ENCODE results near the gene CACNA1I. TPM values are rescaled to one million over a fixed set of nuclear protein-coding genes. Genes with fewer than 3 reads are reported as not detected.

Gene CACNA1I
- total RNA-seq, 1 donor from 2014 or later, result 0.11 TPM

GRCh38 chr22:39655831-39656230 is 85.3 kb downstream of the CACNA1I start:
- peaks cover 5% of the 10 kb centered on the region for H3K9me3 Mint-ChIP-seq (ENCODE audit: unreplicated experiment)
- no peak overlapping the region for H3K4me3 ChIP-seq (ENCODE audit: insufficient read depth, low read depth, low read length)
- FAIRE-seq (no peak), DNase-seq (ENCODE audit: low read depth) (no peak)
- H3K4me3 Mint-ChIP-seq (ENCODE audit: unreplicated experiment), result no peak overlapping the region
- peaks cover 16% of the 10 kb centered on the region for H3K27me3 ChIP-seq (ENCODE audit: insufficient read depth, low read length)
- H2AFZ ChIP-seq (ENCODE audit: low read depth, low read length), result no peak overlapping the region
- H3K9ac ChIP-seq (ENCODE audit: low read length), result no peak overlapping the region
- peaks cover 4% of the 10 kb centered on the region for H3K36me3 Mint-ChIP-seq (ENCODE audit: low read depth, unreplicated experiment)
- TF ChIP-seq CTCF (IDR thresholded peaks at IDR 0.05; ENCODE audit: insufficient read depth, low read depth, low read length), result no peak
- TF ChIP-seq EZH2 (IDR thresholded peaks at IDR 0.05; ENCODE audit: insufficient read depth, low read length), result no peak
- H3K9me3 ChIP-seq (ENCODE audit: insufficient read depth, low read depth, low read length), result no peaks in the 10 kb centered on the region
- H3K4me1 ChIP-seq (ENCODE audit: insufficient read depth, low read length), result no peaks in the 10 kb centered on the region
- peaks cover 2% of the 10 kb centered on the region for H3K4me1 Mint-ChIP-seq (ENCODE audit: low read depth, unreplicated experiment)
- no peaks in the 10 kb centered on the region for H3K79me2 ChIP-seq (ENCODE audit: insufficient read depth, low read length)
- peaks cover 66% of the 10 kb centered on the region for H3K27me3 Mint-ChIP-seq (ENCODE audit: low read depth, unreplicated experiment)
- no peak overlapping the region for H3K27ac ChIP-seq (ENCODE audit: low read depth, low read length)
- H3K36me3 ChIP-seq (ENCODE audit: insufficient read depth, low read length), result no peaks in the 10 kb centered on the region
- no peak overlapping the region for H3K4me2 ChIP-seq (ENCODE audit: low read length)
- H3K27ac Mint-ChIP-seq (ENCODE audit: unreplicated experiment), result no peak overlapping the region
- no peaks in the 10 kb centered on the region for H4K20me1 ChIP-seq (ENCODE audit: insufficient read depth, low read length)

- peaks cover 2% of the 10 kb centered on the region for H3K4me1 Mint-ChIP-seq (ENCODE audit: low read depth, unreplicated experiment)
- peaks cover 74% of the 10 kb centered on the region for H3K27me3 Mint-ChIP-seq (ENCODE audit: low read depth, unreplicated experiment)
- peaks cover 4% of the 10 kb centered on the region for H3K36me3 Mint-ChIP-seq (ENCODE audit: low read depth, unreplicated experiment)
- Histone ChIP-seq H3K79me2 (ENCODE audit: insufficient read depth, low read length) (no peaks in the 10 kb centered on the region), H3K4me3 (ENCODE audit: insufficient read depth, low read depth, low read length) (no peak overlapping the region), H2AFZ (ENCODE audit: low read depth, low read length) (no peak overlapping the region), H3K27me3 (ENCODE audit: insufficient read depth, low read length) (peaks cover 26% of the 10 kb centered on the region), H3K4me2 (ENCODE audit: low read length) (no peak overlapping the region), H3K9ac (ENCODE audit: low read length) (no peak overlapping the region), H4K20me1 (ENCODE audit: insufficient read depth, low read length) (no peaks in the 10 kb centered on the region), H3K27ac (ENCODE audit: low read depth, low read length) (no peak overlapping the region), H3K4me1 (ENCODE audit: insufficient read depth, low read length) (no peaks in the 10 kb centered on the region), H3K9me3 (ENCODE audit: insufficient read depth, low read depth, low read length) (no peaks in the 10 kb centered on the region), H3K36me3 (ENCODE audit: insufficient read depth, low read length) (no peaks in the 10 kb centered on the region)
- no peak for FAIRE-seq
- no peak for DNase-seq (ENCODE audit: low read depth)
- H3K9me3 Mint-ChIP-seq (ENCODE audit: unreplicated experiment), result peaks cover 6% of the 10 kb centered on the region
- no peak overlapping the region for H3K27ac Mint-ChIP-seq (ENCODE audit: unreplicated experiment)
- no peak overlapping the region for H3K4me3 Mint-ChIP-seq (ENCODE audit: unreplicated experiment)
- TF ChIP-seq CTCF (IDR thresholded peaks at IDR 0.05; ENCODE audit: insufficient read depth, low read depth, low read length), result no peak
- no peak for TF ChIP-seq EZH2 (IDR thresholded peaks at IDR 0.05; ENCODE audit: insufficient read depth, low read length)
These were observed 86.2 kb downstream of the CACNA1I start for GRCh38 chr22:39656495-39657490.

- no peak overlapping the region for H3K9ac ChIP-seq (ENCODE audit: low read length)
- H3K79me2 ChIP-seq (ENCODE audit: insufficient read depth, low read length), result no peaks in the 10 kb centered on the region
- peaks cover 80% of the 10 kb centered on the region for H3K27me3 Mint-ChIP-seq (ENCODE audit: low read depth, unreplicated experiment)
- H3K4me3 Mint-ChIP-seq (ENCODE audit: unreplicated experiment), result no peak overlapping the region
- TF ChIP-seq CTCF (IDR thresholded peaks at IDR 0.05; ENCODE audit: insufficient read depth, low read depth, low read length), result no peak
- no peak for TF ChIP-seq EZH2 (IDR thresholded peaks at IDR 0.05; ENCODE audit: insufficient read depth, low read length)
- no peaks in the 10 kb centered on the region for H3K9me3 ChIP-seq (ENCODE audit: insufficient read depth, low read depth, low read length)
- FAIRE-seq, result no peak
- no peaks in the 10 kb centered on the region for H3K36me3 ChIP-seq (ENCODE audit: insufficient read depth, low read length)
- H3K9me3 Mint-ChIP-seq (ENCODE audit: unreplicated experiment), result peaks cover 9% of the 10 kb centered on the region
- H4K20me1 ChIP-seq (ENCODE audit: insufficient read depth, low read length), result no peaks in the 10 kb centered on the region
- H3K27ac ChIP-seq (ENCODE audit: low read depth, low read length), result no peak overlapping the region
- no peak overlapping the region for H3K4me3 ChIP-seq (ENCODE audit: insufficient read depth, low read depth, low read length)
- H3K36me3 Mint-ChIP-seq (ENCODE audit: low read depth, unreplicated experiment), result peaks cover 4% of the 10 kb centered on the region
- no peak overlapping the region for H3K4me2 ChIP-seq (ENCODE audit: low read length)
- no peak overlapping the region for H3K27ac Mint-ChIP-seq (ENCODE audit: unreplicated experiment)
- H3K27me3 ChIP-seq (ENCODE audit: insufficient read depth, low read length), result peaks cover 30% of the 10 kb centered on the region
- H3K4me1 ChIP-seq (ENCODE audit: insufficient read depth, low read length), result no peaks in the 10 kb centered on the region
- no peak for DNase-seq (ENCODE audit: low read depth)
- H2AFZ ChIP-seq (ENCODE audit: low read depth, low read length), result no peak overlapping the region
- peaks cover 1% of the 10 kb centered on the region for H3K4me1 Mint-ChIP-seq (ENCODE audit: low read depth, unreplicated experiment)
These were observed 87.8 kb downstream of the CACNA1I start for GRCh38 chr22:39658367-39658766.

All from astrocyte (in vitro differentiated cells and primary cell).